Neural cell (in vitro differentiated cells): ENCODE results near the gene PRKG1. TPM values are rescaled to one million over a fixed set of nuclear protein-coding genes. Genes with fewer than 3 reads are reported as not detected.

Experiments
- H2AFZ ChIP-seq: fragments of 200-600, 300-800 bp; sonication (generic), shearing (Covaris generic); 2 replicates; pipeline ENCODE4 v1.6.0; 2014; ENCODE audit warnings: low read depth, mild to moderate bottlenecking, antibody characterized with exemption, low read length, moderate library complexity
- H3F3A ChIP-seq: fragments of 200-600 bp; shearing (Covaris generic); 2 replicates; pipeline ENCODE4 v1.6.1; 2016; ENCODE audit warnings: mild to moderate bottlenecking, moderate library complexity, mixed read lengths, antibody characterized with exemption, low read length; ENCODE audit not compliant: insufficient read depth, poor library complexity, severe bottlenecking
- H3K27ac ChIP-seq: fragments of 200-600, 300-800 bp; sonication (generic), shearing (Covaris generic); 2 replicates; pipeline ENCODE4 v1.5.1; 2014; ENCODE audit warnings: mild to moderate bottlenecking, low read length, moderate library complexity
- H3K27me3 ChIP-seq: fragments of 300-800, 200-600 bp; sonication (generic), shearing (Covaris generic); 2 replicates; pipeline ENCODE4 v1.6.0; 2014; ENCODE audit warnings: mild to moderate bottlenecking, low read depth, low read length, moderate library complexity; ENCODE audit not compliant: insufficient read depth
- H3K36me3 ChIP-seq: fragments of 300-800, 200-600 bp; sonication (generic), shearing (Covaris generic); 2 replicates; pipeline ENCODE4 v1.5.1; 2014; ENCODE audit warnings: mild to moderate bottlenecking, antibody characterized with exemption, low read length, moderate library complexity; ENCODE audit not compliant: insufficient read depth
- H3K4me2 ChIP-seq: fragments of 300-800, 200-600 bp; sonication (generic), shearing (Covaris generic); 2 replicates; pipeline ENCODE4 v1.6.0; 2014; ENCODE audit warnings: mild to moderate bottlenecking, low read length
- H3K4me3 ChIP-seq: fragments of 300-800, 200-600 bp; sonication (generic), shearing (Covaris generic); 2 replicates; pipeline ENCODE4 v1.5.1; 2014; ENCODE audit warnings: mild to moderate bottlenecking, low read length, moderate library complexity
- H3K79me2 ChIP-seq: fragments of 200-600 bp; shearing (Covaris generic); replicated peaks from 2 replicates; pipeline ENCODE4 v1.6.0; 2014; ENCODE audit warnings: mild to moderate bottlenecking, low read length, moderate library complexity; ENCODE audit not compliant: insufficient read depth
- H3K9ac ChIP-seq: fragments of 300-800, 200-600 bp; sonication (generic), shearing (Covaris generic); 2 replicates; pipeline ENCODE4 v1.6.1; 2016; ENCODE audit warnings: mild to moderate bottlenecking, low read length, mixed read lengths
- H3K9me2 ChIP-seq: fragments of 200-600 bp; shearing (Covaris generic); 2 replicates; pipeline ENCODE4 v1.6.1; 2016; ENCODE audit warnings: mild to moderate bottlenecking, low read length, mixed read lengths; ENCODE audit not compliant: insufficient read depth
- H3K9me3 ChIP-seq: fragments of 200-600, 300-800 bp; sonication (generic), shearing (Covaris generic); 2 replicates; pipeline ENCODE4 v1.6.1; 2016; ENCODE audit warnings: mild to moderate bottlenecking, mixed run types, low read length, moderate library complexity, mixed read lengths
- H4K20me1 ChIP-seq: fragments of 200-600 bp; shearing (Covaris generic); 2 replicates; pipeline ENCODE4 v1.6.1; 2016; ENCODE audit warnings: mild to moderate bottlenecking, mixed run types; ENCODE audit not compliant: insufficient read depth
- EP300 ChIP-seq: fragments of 450-650 bp; conservative IDR thresholded peaks from 2 replicates; pipeline ENCODE4 v1.6.1; 2014; ENCODE audit warnings: antibody characterized with exemption, mild to moderate bottlenecking, moderate library complexity; ENCODE audit not compliant: poor library complexity, severe bottlenecking
- EZH2 ChIP-seq: fragments of 200-600, 300-800 bp; shearing (Covaris generic), sonication (generic); IDR thresholded peaks from 2 replicates; pipeline ENCODE4 v1.6.1; 2014; ENCODE audit warnings: antibody characterized with exemption, low read length, borderline replicate concordance, mild to moderate bottlenecking; ENCODE audit not compliant: insufficient read depth, poor library complexity, severe bottlenecking
- MXI1 ChIP-seq: fragments of 450-650 bp; conservative IDR thresholded peaks from 2 replicates; pipeline ENCODE4 v1.6.1; 2014; ENCODE audit warnings: antibody characterized with exemption, mild to moderate bottlenecking; ENCODE audit not compliant: poor library complexity, severe bottlenecking
- POLR2AphosphoS5 ChIP-seq: IDR thresholded peaks from 2 replicates; pipeline ENCODE4 v1.6.1; 2012
- RAD21 ChIP-seq: fragments of 450-650 bp; conservative IDR thresholded peaks from 2 replicates; pipeline ENCODE4 v1.6.1; 2014; ENCODE audit warnings: antibody characterized with exemption, mild to moderate bottlenecking, moderate library complexity
- SMC3 ChIP-seq: fragments of 450-650 bp; conservative IDR thresholded peaks from 2 replicates; pipeline ENCODE4 v1.6.1; 2014; ENCODE audit warnings: antibody characterized with exemption, mild to moderate bottlenecking, moderate library complexity; ENCODE audit not compliant: poor library complexity
- TAF1 ChIP-seq: IDR thresholded peaks from 2 replicates; pipeline ENCODE4 v1.6.1; 2012; ENCODE audit warnings: low read depth
- polyA plus RNA-seq: library from polyadenylated mRNA; depleted of rRNA; stranded (reverse); fragments of >200 nt; gene quantifications from 2 replicates; pipeline ENCODE4 v1.2.3, GENCODE V29; 2014
- TF ChIP-seq, protein P1 (sequence below): fragments of 450-650 bp; IDR thresholded peaks from 2 replicates; pipeline ENCODE4 v1.5.1; 2014; ENCODE audit warnings: antibody characterized with exemption, mild to moderate bottlenecking, moderate library complexity; ENCODE audit not compliant: poor library complexity, severe bottlenecking
- TF ChIP-seq, protein P2 (sequence below): IDR thresholded peaks from 2 replicates; pipeline ENCODE4 v1.6.1; 2012; ENCODE audit warnings: borderline replicate concordance

PRKG1 gene
- polyA plus RNA-seq, 1 donor from 2014 or later, result 2.2 TPM

DNA sequence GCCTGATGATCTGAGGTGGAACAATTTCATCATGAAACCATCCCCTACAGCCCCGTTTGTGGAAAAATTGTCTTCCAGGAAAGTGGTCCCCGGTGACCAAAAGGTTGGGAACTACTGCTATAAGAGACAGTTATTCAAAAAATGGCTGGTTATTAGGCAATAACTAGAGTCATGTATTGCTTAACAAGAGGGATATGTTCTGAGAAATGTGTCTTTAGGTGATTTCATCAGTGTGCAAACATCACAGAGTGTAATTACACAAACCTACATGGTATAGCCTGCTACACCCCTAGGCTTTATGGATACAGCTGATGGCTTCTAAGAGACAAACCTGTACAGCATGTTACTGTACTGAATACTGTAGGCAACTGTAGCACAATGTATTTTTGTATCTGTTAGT lies 696.4 kb downstream of the PRKG1 start:
- Histone ChIP-seq H3K27me3 (no peaks in the 10 kb centered on the region), H3K9me3 (no peaks in the 10 kb centered on the region), H2AFZ (no peak overlapping the region), H3K27ac (no peak overlapping the region), H3K4me2 (no peak overlapping the region), H3F3A (no peaks in the 10 kb centered on the region), H4K20me1 (no peaks in the 10 kb centered on the region), H3K9me2 (no peaks in the 10 kb centered on the region), H3K4me3 (no peak overlapping the region), H3K9ac (no peak overlapping the region), H3K36me3 (no peaks in the 10 kb centered on the region), H3K79me2 (no peaks in the 10 kb centered on the region)
- TF ChIP-seq SMC3, result no peak
- TF ChIP-seq, protein P1, sequence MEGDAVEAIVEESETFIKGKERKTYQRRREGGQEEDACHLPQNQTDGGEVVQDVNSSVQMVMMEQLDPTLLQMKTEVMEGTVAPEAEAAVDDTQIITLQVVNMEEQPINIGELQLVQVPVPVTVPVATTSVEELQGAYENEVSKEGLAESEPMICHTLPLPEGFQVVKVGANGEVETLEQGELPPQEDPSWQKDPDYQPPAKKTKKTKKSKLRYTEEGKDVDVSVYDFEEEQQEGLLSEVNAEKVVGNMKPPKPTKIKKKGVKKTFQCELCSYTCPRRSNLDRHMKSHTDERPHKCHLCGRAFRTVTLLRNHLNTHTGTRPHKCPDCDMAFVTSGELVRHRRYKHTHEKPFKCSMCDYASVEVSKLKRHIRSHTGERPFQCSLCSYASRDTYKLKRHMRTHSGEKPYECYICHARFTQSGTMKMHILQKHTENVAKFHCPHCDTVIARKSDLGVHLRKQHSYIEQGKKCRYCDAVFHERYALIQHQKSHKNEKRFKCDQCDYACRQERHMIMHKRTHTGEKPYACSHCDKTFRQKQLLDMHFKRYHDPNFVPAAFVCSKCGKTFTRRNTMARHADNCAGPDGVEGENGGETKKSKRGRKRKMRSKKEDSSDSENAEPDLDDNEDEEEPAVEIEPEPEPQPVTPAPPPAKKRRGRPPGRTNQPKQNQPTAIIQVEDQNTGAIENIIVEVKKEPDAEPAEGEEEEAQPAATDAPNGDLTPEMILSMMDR, result no peak
- no peak for TF ChIP-seq POLR2AphosphoS5
- TF ChIP-seq, protein P2, sequence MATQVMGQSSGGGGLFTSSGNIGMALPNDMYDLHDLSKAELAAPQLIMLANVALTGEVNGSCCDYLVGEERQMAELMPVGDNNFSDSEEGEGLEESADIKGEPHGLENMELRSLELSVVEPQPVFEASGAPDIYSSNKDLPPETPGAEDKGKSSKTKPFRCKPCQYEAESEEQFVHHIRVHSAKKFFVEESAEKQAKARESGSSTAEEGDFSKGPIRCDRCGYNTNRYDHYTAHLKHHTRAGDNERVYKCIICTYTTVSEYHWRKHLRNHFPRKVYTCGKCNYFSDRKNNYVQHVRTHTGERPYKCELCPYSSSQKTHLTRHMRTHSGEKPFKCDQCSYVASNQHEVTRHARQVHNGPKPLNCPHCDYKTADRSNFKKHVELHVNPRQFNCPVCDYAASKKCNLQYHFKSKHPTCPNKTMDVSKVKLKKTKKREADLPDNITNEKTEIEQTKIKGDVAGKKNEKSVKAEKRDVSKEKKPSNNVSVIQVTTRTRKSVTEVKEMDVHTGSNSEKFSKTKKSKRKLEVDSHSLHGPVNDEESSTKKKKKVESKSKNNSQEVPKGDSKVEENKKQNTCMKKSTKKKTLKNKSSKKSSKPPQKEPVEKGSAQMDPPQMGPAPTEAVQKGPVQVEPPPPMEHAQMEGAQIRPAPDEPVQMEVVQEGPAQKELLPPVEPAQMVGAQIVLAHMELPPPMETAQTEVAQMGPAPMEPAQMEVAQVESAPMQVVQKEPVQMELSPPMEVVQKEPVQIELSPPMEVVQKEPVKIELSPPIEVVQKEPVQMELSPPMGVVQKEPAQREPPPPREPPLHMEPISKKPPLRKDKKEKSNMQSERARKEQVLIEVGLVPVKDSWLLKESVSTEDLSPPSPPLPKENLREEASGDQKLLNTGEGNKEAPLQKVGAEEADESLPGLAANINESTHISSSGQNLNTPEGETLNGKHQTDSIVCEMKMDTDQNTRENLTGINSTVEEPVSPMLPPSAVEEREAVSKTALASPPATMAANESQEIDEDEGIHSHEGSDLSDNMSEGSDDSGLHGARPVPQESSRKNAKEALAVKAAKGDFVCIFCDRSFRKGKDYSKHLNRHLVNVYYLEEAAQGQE, result no peak
- TF ChIP-seq EP300, result no peak
- no peak for TF ChIP-seq TAF1
- no peak for TF ChIP-seq EZH2

DNA sequence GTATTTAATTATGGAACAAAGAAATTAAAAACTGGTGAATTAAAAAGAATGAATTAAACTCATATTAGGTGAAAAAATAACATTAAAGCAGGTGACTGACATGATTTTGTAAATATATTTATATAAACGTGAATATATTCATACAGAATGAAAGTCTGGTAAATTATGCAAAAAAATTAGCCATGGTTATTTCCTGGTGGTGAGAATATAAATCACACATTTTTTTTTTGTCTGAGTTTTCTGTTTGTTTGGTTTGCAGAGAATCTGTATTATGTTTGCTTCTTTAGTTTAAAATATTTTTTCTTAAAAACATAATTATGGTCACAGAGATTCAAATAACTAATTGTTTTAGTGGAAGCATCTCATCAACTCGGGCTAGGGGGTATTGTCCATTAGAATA lies 698.1 kb downstream of the PRKG1 start:
- Histone ChIP-seq H3K27ac (no peak overlapping the region), H4K20me1 (no peaks in the 10 kb centered on the region), H3K4me2 (no peak overlapping the region), H3K9ac (no peak overlapping the region), H3K9me2 (no peaks in the 10 kb centered on the region), H3K79me2 (no peaks in the 10 kb centered on the region), H3K36me3 (no peaks in the 10 kb centered on the region), H3K9me3 (no peaks in the 10 kb centered on the region), H3F3A (no peaks in the 10 kb centered on the region), H3K4me3 (no peak overlapping the region), H3K27me3 (no peaks in the 10 kb centered on the region), H2AFZ (no peak overlapping the region)
- TF ChIP-seq TAF1, result no peak
- TF ChIP-seq, protein P2, result no peak
- TF ChIP-seq, protein P1, result no peak
- TF ChIP-seq RAD21, result no peak
- no peak for TF ChIP-seq MXI1
- TF ChIP-seq EZH2, result no peak
- no peak for TF ChIP-seq POLR2AphosphoS5
- TF ChIP-seq SMC3, result no peak
- TF ChIP-seq EP300, result no peak
